HG03139 (cell line): ENCODE data around the gene TMEM178B.
"Not testable (repeated sequence)": the region's sequence is repeated elsewhere in the genome, so short reads cannot be mapped to it uniquely, and the experiment has no call there.

ENCODE experiments used
- ATAC-seq: cut with Tn5 transposase; IDR thresholded peaks from one replicate; pipeline ENCODE4 v1.9.1; 2021; ENCODE audit not compliant: unreplicated experiment

The TMEM178B gene

GRCh38 chr7:141378405-141378804 lies 304.5 kb downstream of the TMEM178B start:
- ATAC-seq = no peak

- ATAC-seq = no peak
Measured at GRCh38 chr7:141381794-141382427, 308.0 kb downstream of the TMEM178B start.

GRCh38 chr7:141383356-141383755 lies 309.5 kb downstream of the TMEM178B start:
- not testable (repeated sequence) for ATAC-seq

- ATAC-seq = no peak
Measured at GRCh38 chr7:141386881-141387280, 313.0 kb downstream of the TMEM178B start.

- ATAC-seq = no peak
Measured at GRCh38 chr7:141387521-141388217, 313.8 kb downstream of the TMEM178B start.

- ATAC-seq = no peak
Measured at GRCh38 chr7:141389140-141389796, 315.4 kb downstream of the TMEM178B start.

- ATAC-seq = no peak
Measured at GRCh38 chr7:141390339-141390738, 316.5 kb downstream of the TMEM178B start.

GRCh38 chr7:141393056-141393455 lies 319.2 kb downstream of the TMEM178B start:
- ATAC-seq = no peak

GRCh38 chr7:141397236-141398163 lies 323.6 kb downstream of the TMEM178B start:
- ATAC-seq = no peak

GRCh38 chr7:141400356-141400755 lies 326.5 kb downstream of the TMEM178B start:
- ATAC-seq = no peak

- no peak for ATAC-seq
Measured at GRCh38 chr7:141402277-141402996, 328.6 kb downstream of the TMEM178B start.

- ATAC-seq = not testable (repeated sequence)
Measured at GRCh38 chr7:141403846-141404245, 330.0 kb downstream of the TMEM178B start.

GRCh38 chr7:141406347-141406746 lies 332.5 kb downstream of the TMEM178B start:
- ATAC-seq = no peak

- no peak for ATAC-seq
Measured at GRCh38 chr7:141407893-141408292, 334.0 kb downstream of the TMEM178B start.

GRCh38 chr7:141408440-141408839 lies 334.6 kb downstream of the TMEM178B start:
- no peak for ATAC-seq

GRCh38 chr7:141409219-141409618 lies 335.4 kb downstream of the TMEM178B start:
- ATAC-seq = no peak

- no peak for ATAC-seq
Measured at GRCh38 chr7:141409801-141410329, 336.0 kb downstream of the TMEM178B start.

GRCh38 chr7:141410353-141411000 lies 336.6 kb downstream of the TMEM178B start:
- no peak for ATAC-seq

GRCh38 chr7:141411133-141411532 lies 337.3 kb downstream of the TMEM178B start:
- ATAC-seq = no peak

- no peak for ATAC-seq
Measured at GRCh38 chr7:141415999-141416398, 342.1 kb downstream of the TMEM178B start.
